Lower leg skin (tissue), 4 donors: ENCODE data around the gene POC1A. TPM values are rescaled to one million over a fixed set of nuclear protein-coding genes. Genes with fewer than 3 reads are reported as not detected.
A peak's percentile ranks its signal among the peaks of the same experiment; 100 is the strongest.

ENCODE experiments used
- DNase-seq, 2 donors: peaks; one replicate each; pipeline ENCODE4 v3.0.0-alpha.2; 2019; ENCODE audit warnings: low spot score in 2 of 2
- H3K4me3 ChIP-seq: fragments of 200-600 bp; sonication (generic); 2 replicates; pipeline ENCODE4 v1.5.1; 2017; ENCODE audit warnings: mild to moderate bottlenecking, low read depth; ENCODE audit not compliant: poor library complexity, severe bottlenecking
- CTCF ChIP-seq, 3 donors: fragments of 450-650 bp; IDR thresholded peaks; one replicate each; pipeline ENCODE4 v1.5.1; 2016; ENCODE audit warnings: antibody characterized with exemption in 3 of 3, mild to moderate bottlenecking in 3 of 3, moderate library complexity in 2 of 3
- POLR2A ChIP-seq, 2 donors: fragments of 450-650 bp; IDR thresholded peaks; one replicate each; pipeline ENCODE4 v1.6.1; 2016 to 2017; ENCODE audit warnings: antibody characterized with exemption in 2 of 2, mild to moderate bottlenecking in 1 of 2, moderate library complexity in 1 of 2
- WGBS, 2 donors: methylation state at CpG; one replicate each; pipeline ENCODE4 v1.1.5; 2018; 5-methylcytosine and 5-hydroxymethylcytosine counted together
- intact Hi-C: fragments of 100-400 bp; cut with DNase I; formaldehyde crosslinking; loops from one replicate; pipeline ENCODE4 v1.15.0; 2023; ENCODE audit warnings: low total_unique reads
- total RNA-seq, 4 donors: library from RNA; depleted of rRNA; stranded (reverse); fragments of >200 nt; gene quantifications; one replicate each; pipeline ENCODE4 v1.1.0, GENCODE V29; 2016

POC1A gene
- total RNA-seq, 4 donors from 2014 or later = 1.6 to 4.9 (median 1.9) TPM

GRCh38 chr3:52140769-52141168 is 13.5 kb downstream of the POC1A start:
- no peak for TF ChIP-seq POLR2A (IDR thresholded peaks at IDR 0.05)
- no peak for TF ChIP-seq CTCF (IDR thresholded peaks at IDR 0.05)
- WGBS, 2 donors = 69 to 72% methylated on average over 3 to 5 of the region's 5 CpGs
- no peak for DNase-seq
- intact Hi-C loops = loop anchor here (5.0 kb wide), 2 partner anchors 138 to 198 kb away; partner anchors contain the start of genes PARP3 and RRP9
- H3K4me3 ChIP-seq = no peak overlapping the region

GRCh38 chr3:52140000-52140399 is 14.2 kb downstream of the POC1A start:
- no peak for DNase-seq
- intact Hi-C loops = loop anchor here (5.0 kb wide), 2 partner anchors 138 to 198 kb away; partner anchors contain the start of genes PARP3 and RRP9
- TF ChIP-seq POLR2A (IDR thresholded peaks at IDR 0.05) = no peak
- no peak for TF ChIP-seq CTCF (IDR thresholded peaks at IDR 0.05)
- 84 to 85% methylated on average over 9 of the region's 9 CpGs for WGBS, 2 donors
- H3K4me3 ChIP-seq = no peak overlapping the region

GRCh38 chr3:52137311-52137710 is 16.9 kb downstream of the POC1A start:
- no peak overlapping the region for H3K4me3 ChIP-seq
- WGBS, 2 donors = 85 to 90% methylated on average over 4 to 7 of the region's 7 CpGs
- DNase-seq = no peak
- intact Hi-C loops = no loop called here
- TF ChIP-seq CTCF (IDR thresholded peaks at IDR 0.05) (no peak), POLR2A (IDR thresholded peaks at IDR 0.05) (no peak)

GRCh38 chr3:52136513-52136912 is 17.7 kb downstream of the POC1A start:
- intact Hi-C loops = no loop called here
- 74 to 82% methylated on average over 9 of the region's 9 CpGs for WGBS, 2 donors
- H3K4me3 ChIP-seq = no peak overlapping the region
- TF ChIP-seq POLR2A (IDR thresholded peaks at IDR 0.05) = no peak
- no peak for TF ChIP-seq CTCF (IDR thresholded peaks at IDR 0.05)
- DNase-seq = peak in 1 of 2 donors; percentile 69

- intact Hi-C loops = no loop called here
- no peak for DNase-seq
- 91 to 96% methylated on average over 4 of the region's 4 CpGs for WGBS, 2 donors
- no peak for TF ChIP-seq POLR2A (IDR thresholded peaks at IDR 0.05)
- no peak for TF ChIP-seq CTCF (IDR thresholded peaks at IDR 0.05)
- H3K4me3 ChIP-seq = no peak overlapping the region
Measured at GRCh38 chr3:52135332-52135731, 18.9 kb downstream of the POC1A start.

GRCh38 chr3:52134761-52135160 is 19.5 kb downstream of the POC1A start:
- no peak for TF ChIP-seq POLR2A (IDR thresholded peaks at IDR 0.05)
- no peak for TF ChIP-seq CTCF (IDR thresholded peaks at IDR 0.05)
- DNase-seq = no peak
- intact Hi-C loops = no loop called here
- H3K4me3 ChIP-seq = no peak overlapping the region
- WGBS, 2 donors = 68 to 86% methylated on average over 3 of the region's 3 CpGs
